Left kidney (tissue), 2 donors: ENCODE results near the gene ADAMTS8. TPM values are rescaled to one million over a fixed set of nuclear protein-coding genes. Genes with fewer than 3 reads are reported as not detected.

Source experiments
- DNase-seq: peaks from one replicate; pipeline ENCODE4 v3.0.0-alpha.2; 2013
- polyA plus RNA-seq: library from polyadenylated mRNA; unstranded; fragments of 120-200 nt; gene quantifications from one replicate; pipeline ENCODE4 v1.2.1, GENCODE V29; 2013; ENCODE audit not compliant: insufficient read length

The ADAMTS8 gene
- polyA plus RNA-seq, 1 donor = 2.5 TPM

GRCh38 chr11:130418756-130419155, 9.7 kb downstream of the ADAMTS8 start:
- DNase-seq = no peak

GRCh38 chr11:130418210-130418609, 10.2 kb downstream of the ADAMTS8 start:
- no peak for DNase-seq

- no peak for DNase-seq
Observed at GRCh38 chr11:130416906-130417305, 11.5 kb downstream of the ADAMTS8 start.

GRCh38 chr11:130416530-130416882, 11.9 kb downstream of the ADAMTS8 start:
- DNase-seq = no peak

- no peak for DNase-seq
Observed at GRCh38 chr11:130415731-130416529, 12.5 kb downstream of the ADAMTS8 start.

GRCh38 chr11:130414107-130415080, 14.0 kb downstream of the ADAMTS8 start:
- DNase-seq = no peak

GRCh38 chr11:130413405-130414106, 14.9 kb downstream of the ADAMTS8 start:
- no peak for DNase-seq

- no peak for DNase-seq
Observed at GRCh38 chr11:130411223-130411622, 17.2 kb downstream of the ADAMTS8 start.

GRCh38 chr11:130409594-130410388, 18.6 kb downstream of the ADAMTS8 start:
- DNase-seq = no peak

GRCh38 chr11:130408901-130409300, 19.5 kb downstream of the ADAMTS8 start:
- DNase-seq = no peak

- DNase-seq = no peak
Observed at GRCh38 chr11:130408401-130408890, 20.0 kb downstream of the ADAMTS8 start.

- no peak for DNase-seq
Observed at GRCh38 chr11:130407978-130408377, 20.4 kb downstream of the ADAMTS8 start.

GRCh38 chr11:130405428-130405827, 23.0 kb downstream of the ADAMTS8 start:
- no peak for DNase-seq

- no peak for DNase-seq
Observed at GRCh38 chr11:130404727-130405126, 23.7 kb downstream of the ADAMTS8 start.

- no peak for DNase-seq
Observed at GRCh38 chr11:130403967-130404366, 24.4 kb downstream of the ADAMTS8 start.

- DNase-seq = no peak
Observed at GRCh38 chr11:130403271-130403804, 25.1 kb downstream of the ADAMTS8 start.

GRCh38 chr11:130402570-130402969, 25.8 kb downstream of the ADAMTS8 start:
- no peak for DNase-seq

- no peak for DNase-seq
Observed at GRCh38 chr11:130400781-130401483, 27.5 kb downstream of the ADAMTS8 start.

GRCh38 chr11:130399196-130399595, 29.2 kb downstream of the ADAMTS8 start:
- no peak for DNase-seq

GRCh38 chr11:130397780-130398179, 30.6 kb downstream of the ADAMTS8 start:
- DNase-seq = no peak
